Measurements from ENCODE around the gene SH3PXD2A.

DNA sequence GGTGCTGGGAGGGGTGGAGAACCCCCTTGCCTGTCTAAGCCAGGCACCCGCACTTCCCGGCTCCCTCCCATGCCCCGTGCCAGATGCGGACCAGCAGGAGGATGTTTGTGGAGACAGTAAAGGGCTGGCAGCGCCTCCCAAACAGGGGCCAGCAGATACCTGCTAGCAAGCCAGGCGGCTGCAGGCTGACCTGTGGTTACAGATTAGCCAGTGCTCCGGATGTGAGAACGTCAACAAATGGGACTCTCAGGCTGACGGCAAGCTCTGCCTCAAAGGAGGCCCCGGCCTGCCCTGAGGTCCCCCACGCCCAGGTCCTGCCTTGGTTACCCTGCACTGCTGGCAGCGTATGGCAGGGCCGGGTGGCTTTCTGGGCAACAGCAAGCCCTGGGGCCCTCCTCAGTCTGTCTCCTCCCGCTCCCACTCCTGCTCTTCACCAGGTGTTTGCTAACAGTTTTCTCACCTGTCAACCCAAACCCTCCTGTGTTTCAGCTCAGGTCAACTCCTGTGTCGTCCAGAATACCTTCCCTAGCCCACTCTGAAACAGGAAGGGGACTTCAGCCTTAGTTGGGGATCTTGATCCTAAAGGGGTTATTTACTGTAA, 276.5 kb downstream of the SH3PXD2A start:
- TF ChIP-seq GATA2 (IDR thresholded peaks at IDR 0.05; ENCODE audit: low read depth, low read length) (no peak), GATA3 (IDR thresholded peaks at IDR 0.05; ENCODE audit: low read depth, low read length) (no peak)

All from SH-SY5Y (cell line).